Caco-2 (cell line): ENCODE measurements around the gene SLC16A6. TPM values are rescaled to one million over a fixed set of nuclear protein-coding genes. Genes with fewer than 3 reads are reported as not detected.
"Not testable (repeated sequence)": the region's sequence is repeated elsewhere in the genome, so short reads cannot be mapped to it uniquely, and the experiment has no call there.

Source experiments
- Bru-seq: library from RNA; stranded (reverse); fragments of 400-500 nt; gene quantifications from one replicate; lab custom pipeline; 2021; lab: Mats Ljungman, UMichigan
- BruChase-seq, 2 experiments: library from RNA; stranded (reverse); fragments of 400-500 nt; gene quantifications; one replicate each; lab custom pipeline; 2021; lab: Mats Ljungman, UMichigan
- BruUV-seq: library from RNA; stranded (reverse); fragments of 400-500 nt; replicated peaks from 2 replicates; lab custom pipeline; 2021; lab: Mats Ljungman, UMichigan
- CTCF ChIA-PET: fragments of 300-600 bp; sonication (Branson Sonifier 250); formaldehyde crosslinking; loops from one replicate; lab custom pipeline; 2022; ENCODE audit warnings: antibody characterized with exemption; lab: Charles Lee
- POLR2A ChIA-PET: fragments of 300-600 bp; sonication (Branson Sonifier 250); formaldehyde crosslinking; loops from one replicate; lab custom pipeline; 2022; ENCODE audit warnings: antibody characterized with exemption; lab: Charles Lee
- DNase-seq, 2 experiments: peaks; one replicate each; pipeline versions ENCODE4 v3.0.0 to v3.0.0-alpha.2; 2020 to 2022
- H3K27me3 ChIP-seq: replicated peaks from 2 replicates; pipeline ENCODE4 v1.6.0; 2011; ENCODE audit warnings: low read length; ENCODE audit not compliant: control insufficient read depth, insufficient read depth
- H3K36me3 ChIP-seq: 2 replicates; pipeline ENCODE4 v1.5.1; 2011; ENCODE audit warnings: low read length; ENCODE audit not compliant: control insufficient read depth, insufficient read depth
- H3K4me1 ChIP-seq: fragments of 250-450 bp; sonication (Bioruptor Pico); 2 replicates; pipeline ENCODE4 v1.5.1; 2020; ENCODE audit warnings: mild to moderate bottlenecking
- H3K4me3 ChIP-seq: 2 replicates; pipeline ENCODE4 v1.5.1; 2011; ENCODE audit warnings: low read depth, mild to moderate bottlenecking, control low read depth, low read length
- H3K9me3 ChIP-seq: fragments of 250-450 bp; sonication (Bioruptor Pico); 2 replicates; pipeline ENCODE4 v1.5.1; 2020; ENCODE audit warnings: mild to moderate bottlenecking, moderate library complexity
- H3K27ac Mint-ChIP-seq: one replicate; pipeline ENCODE4 v1.8.0; 2022; ENCODE audit warnings: mixed read lengths; ENCODE audit not compliant: unreplicated experiment
- H3K27me3 Mint-ChIP-seq: one replicate; pipeline ENCODE4 v1.8.0; 2022; ENCODE audit warnings: mixed read lengths; ENCODE audit not compliant: insufficient read depth, unreplicated experiment
- H3K36me3 Mint-ChIP-seq: one replicate; pipeline ENCODE4 v1.8.0; 2022; ENCODE audit warnings: mild to moderate bottlenecking, mixed read lengths; ENCODE audit not compliant: insufficient read depth, unreplicated experiment
- H3K4me1 Mint-ChIP-seq: one replicate; pipeline ENCODE4 v1.8.0; 2022; ENCODE audit warnings: low read depth, mixed read lengths; ENCODE audit not compliant: unreplicated experiment
- H3K4me3 Mint-ChIP-seq: one replicate; pipeline ENCODE4 v1.8.0; 2022; ENCODE audit warnings: mild to moderate bottlenecking, moderate library complexity, mixed read lengths; ENCODE audit not compliant: unreplicated experiment
- H3K9me3 Mint-ChIP-seq: one replicate; pipeline ENCODE4 v1.8.0; 2022; ENCODE audit warnings: mixed read lengths; ENCODE audit not compliant: unreplicated experiment
- CTCF ChIP-seq, 2 experiments: fragments of 200-600 bp in 1 of 2; IDR thresholded peaks; 1 replicate in 1 of 2; 2 replicates in 1 of 2; pipeline versions ENCODE4 v1.5.1 to v1.8.0; 2011 to 2022; ENCODE audit warnings: antibody characterized with exemption in 1 of 2, control low read depth in 1 of 2, inconsistent platforms in 1 of 2, low read depth in 1 of 2, low read length in 1 of 2, mild to moderate bottlenecking in 1 of 2, moderate library complexity in 1 of 2; ENCODE audit not compliant: insufficient read depth in 1 of 2, severe bottlenecking in 1 of 2, unreplicated experiment in 1 of 2
- intact Hi-C: fragments of 100-400 bp; cut with micrococcal nuclease; formaldehyde crosslinking; loops from one replicate; pipeline ENCODE4 v1.10.0; 2022; ENCODE audit not compliant: unreplicated experiment
- long read RNA-seq: library from polyadenylated mRNA; stranded (forward); transcript quantifications from one replicate; pipeline ENCODE4 v2.0.0, GENCODE V29; 2022
- total RNA-seq: library from RNA; stranded (reverse); gene quantifications from 2 replicates; pipeline ENCODE4 v1.2.3, GENCODE V29; 2022

SLC16A6 gene
- total RNA-seq (0.95 and 1.0 TPM in 2 replicates), Bru-seq, nascent RNA (percentile 36 among the genes with signal in this experiment), BruChase-seq, experiment 1, labeled RNA remaining after a 2-hour chase (percentile 36 among the genes with signal in this experiment), BruChase-seq, experiment 2, labeled RNA remaining after a 6-hour chase (percentile 32 among the genes with signal in this experiment)
- long read RNA-seq: 0 reads

- H3K27me3 Mint-ChIP-seq: peaks cover 3% of the 10 kb centered on the region
- H3K4me1 Mint-ChIP-seq: peaks cover 3% of the 10 kb centered on the region
- Histone ChIP-seq H3K9me3 (no peaks in the 10 kb centered on the region), H3K36me3 (no peaks in the 10 kb centered on the region), H3K27me3 (no peaks in the 10 kb centered on the region), H3K4me3 (peak within 1 kb of the TSS; percentile 87), H3K4me1 (peaks cover 6% of the 10 kb centered on the region; the same call in 1 of the 2 replicates)
- intact Hi-C loops: loop anchor here (2.0 kb wide), 1 partner anchor 38 kb away; no protein-coding TSS in a partner anchor
- no peaks in the 10 kb centered on the region for H3K9me3 Mint-ChIP-seq
- BruUV-seq: no TSS peak
- no peak for TF ChIP-seq CTCF (IDR thresholded peaks at IDR 0.05; ENCODE audit: insufficient read depth in 1 of 2, low read depth in 1 of 2, low read length in 1 of 2, severe bottlenecking in 1 of 2, unreplicated experiment in 1 of 2)
- CTCF ChIA-PET: interaction anchor here (0.6 to 1.4 kb wide), 4 partner anchors 34 to 145 kb away, joined by 3 to 14 read pairs (median 4); no protein-coding TSS in a partner anchor
- peak within 1 kb of the TSS; percentile 76 for H3K4me3 Mint-ChIP-seq
- H3K27ac Mint-ChIP-seq: peak within 1 kb of the TSS; percentile 76
- peaks cover 5% of the 10 kb centered on the region for H3K36me3 Mint-ChIP-seq
- DNase-seq: peak; percentile 79 to 84
- POLR2A ChIA-PET: interaction anchor here (0.6 kb wide), 4 partner anchors 12 to 563 kb away, joined by 3 to 6 read pairs (median 4); no protein-coding TSS in a partner anchor
Measured at GRCh38 chr17:68290955-68291835, at the start of gene SLC16A6, which contains the start of gene ARSG. TSS of gene SLC16A6 (minus strand) at chr17:68291127. CDS start at chr17:68278320, 12,807 bp downstream. TSS of gene ARSG (plus strand) at chr17:68291495. CDS start at chr17:68307494, 15,999 bp downstream.

GRCh38 chr17:68334393-68334792 lies 43.5 kb upstream of the SLC16A6 start:
- Mint-ChIP-seq H3K4me3 (no peak overlapping the region), H3K9me3 (peaks cover 22% of the 10 kb centered on the region), H3K4me1 (no peaks in the 10 kb centered on the region), H3K27me3 (no peaks in the 10 kb centered on the region), H3K27ac (no peak overlapping the region), H3K36me3 (peaks cover 15% of the 10 kb centered on the region)
- CTCF ChIA-PET: no interaction called here
- DNase-seq: no peak
- Histone ChIP-seq H3K36me3 (no peaks in the 10 kb centered on the region), H3K27me3 (no peaks in the 10 kb centered on the region), H3K9me3 (peaks cover 27% of the 10 kb centered on the region), H3K4me1 (peaks cover 6% of the 10 kb centered on the region), H3K4me3 (no peak overlapping the region)
- POLR2A ChIA-PET: no interaction called here
- TF ChIP-seq CTCF (IDR thresholded peaks at IDR 0.05; ENCODE audit: insufficient read depth in 1 of 2, low read depth in 1 of 2, low read length in 1 of 2, severe bottlenecking in 1 of 2, unreplicated experiment in 1 of 2): no peak
- intact Hi-C loops: no loop called here
- no TSS peak for BruUV-seq

- H3K4me3 Mint-ChIP-seq, CTCF ChIA-PET, H3K36me3 ChIP-seq, BruUV-seq, POLR2A ChIA-PET, H3K27me3 ChIP-seq, H3K4me3 ChIP-seq, intact Hi-C loops, H3K27ac Mint-ChIP-seq, H3K27me3 Mint-ChIP-seq: not testable (repeated sequence)
- Histone ChIP-seq H3K4me1 (peaks cover 24% of the 10 kb centered on the region), H3K9me3 (peaks cover 35% of the 10 kb centered on the region)
- DNase-seq: peak in 1 of 2 experiments; percentile 37
- Mint-ChIP-seq H3K4me1 (peaks cover 21% of the 10 kb centered on the region), H3K9me3 (peaks cover 46% of the 10 kb centered on the region), H3K36me3 (peaks cover 28% of the 10 kb centered on the region)
Measured at GRCh38 chr17:68331932-68332331, 41.0 kb upstream of the SLC16A6 start.
